ENCODE results near the gene DMPK.

- TF ChIP-seq CTCF (IDR thresholded peaks at IDR 0.05; ENCODE audit: insufficient read depth, low read length) (no peak), REST (IDR thresholded peaks at IDR 0.05; ENCODE audit: insufficient replicate concordance, low read depth) (no peak), POLR2AphosphoS5 (IDR thresholded peaks at IDR 0.05; ENCODE audit: low read depth) (no peak), SPI1 (IDR thresholded peaks at IDR 0.05; ENCODE audit: borderline replicate concordance, low read depth) (no peak)
Measured at GRCh38 chr19:45825917-45826893, 43.9 kb upstream of the DMPK start.
